ENCODE measurements around the gene YWHAQ. TPM values are rescaled to one million over a fixed set of nuclear protein-coding genes. Genes with fewer than 3 reads are reported as not detected.
A peak's percentile ranks its signal among the peaks of the same experiment; 100 is the strongest.

YWHAQ gene
- polyA plus RNA-seq, 1 of the 3 experiments (the other 2 are of a cell fraction) = 240 TPM

DNA sequence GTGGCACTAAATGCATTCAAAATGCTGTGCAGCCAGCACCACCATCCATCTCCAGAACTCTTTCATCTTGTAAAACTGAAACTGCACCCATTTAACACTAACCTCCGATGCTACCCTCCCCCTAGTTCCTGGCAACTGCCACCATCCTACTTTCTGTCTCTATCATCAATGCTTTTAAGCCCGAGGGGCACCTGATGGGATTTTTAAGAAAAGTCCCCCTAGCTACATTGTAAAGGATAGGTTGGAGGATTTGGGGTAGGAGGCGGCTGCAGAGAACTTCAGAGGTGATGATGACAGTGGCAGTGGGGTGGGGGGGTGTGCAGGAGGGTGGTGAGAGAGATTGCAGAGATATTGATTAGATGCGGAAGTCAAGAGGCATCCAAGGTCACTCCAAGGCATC is 10.8 kb upstream of the YWHAQ start (continued):
- TF ChIP-seq SMC3 (IDR thresholded peaks at IDR 0.05; ENCODE audit: low read depth, low read length) (no peak), TEAD4 (IDR thresholded peaks at IDR 0.05; ENCODE audit: borderline replicate concordance, insufficient read depth) (no peak)

DNA sequence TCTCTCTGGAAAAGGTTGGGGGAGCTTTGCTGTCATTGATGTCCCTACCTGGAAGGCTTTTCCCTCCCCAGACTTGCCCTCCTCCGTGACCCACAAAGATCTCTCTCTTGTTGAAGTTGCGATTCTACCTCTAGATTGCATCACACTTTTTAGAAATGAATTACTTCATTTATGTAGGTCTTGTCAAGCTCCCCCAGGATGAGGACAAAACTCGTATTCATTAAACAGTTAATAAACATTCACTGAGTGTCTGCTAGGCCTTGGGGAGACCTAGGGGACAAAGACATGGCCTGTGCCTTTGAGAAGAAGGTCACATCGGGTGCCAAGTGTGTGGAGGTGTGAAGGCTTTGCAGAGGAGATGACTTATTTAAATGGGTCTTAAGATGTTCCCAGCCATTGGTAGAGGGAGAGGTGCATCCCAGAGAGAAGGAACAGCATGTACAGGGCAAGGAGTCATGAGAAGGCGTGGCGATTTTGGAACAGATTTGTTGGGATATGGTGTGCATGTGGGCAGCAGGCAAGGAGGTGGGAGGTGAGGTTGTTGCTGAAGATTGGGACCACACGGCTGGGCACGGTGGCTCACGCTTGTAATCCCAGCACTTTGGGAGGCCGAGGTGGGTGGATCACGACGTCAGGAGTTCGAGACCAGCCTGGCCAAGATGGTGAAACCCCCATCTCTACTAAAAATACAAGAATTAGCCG is 9.8 kb upstream of the YWHAQ start:
- H4K20me1 ChIP-seq (ENCODE audit: insufficient read depth) = no peaks in the 10 kb centered on the region
- CTCF ChIA-PET = interaction anchor here (1.1 to 1.7 kb wide), 2 partner anchors 105 to 130 kb away, joined by 3 read pairs; no protein-coding TSS in a partner anchor
- H3K27me3 ChIP-seq (ENCODE audit: insufficient read depth) = no peaks in the 10 kb centered on the region
- no peaks in the 10 kb centered on the region for H3K79me2 ChIP-seq (ENCODE audit: insufficient read depth)
- peaks cover 22% of the 10 kb centered on the region in 2 experiments; a peak in 3 of 4 replicates for H3K4me1 ChIP-seq (ENCODE audit: control insufficient read depth in 1 of 2, insufficient read depth in 2 of 2, low read depth in 1 of 2, low read length in 1 of 2)
- H3K9me3 ChIP-seq = no peaks in the 10 kb centered on the region
- no peak overlapping the region for H3K9ac ChIP-seq
- POLR2A ChIA-PET = interaction anchor here (3.3 kb wide), 1 partner anchor 10 kb away, joined by 19 read pairs; the partner anchor contains the start of gene YWHAQ
- H3F3A ChIP-seq (replicated peaks; ENCODE audit: insufficient read depth) = peaks cover 19% of the 10 kb centered on the region
- H3K9me2 ChIP-seq = no peaks in the 10 kb centered on the region
- no peaks in the 10 kb centered on the region for H3K36me3 ChIP-seq (replicated peaks in 1 of 2; ENCODE audit: control insufficient read depth in 1 of 2, insufficient read depth in 2 of 2, low read length in 1 of 2)
- no peak overlapping the region for H3K27ac ChIP-seq (ENCODE audit: low read depth in 2 of 2, low read length in 1 of 2)
- no peak overlapping the region for H3K4me2 ChIP-seq
- H3K4me3 ChIP-seq (ENCODE audit: low read depth in 2 of 2, low read length in 1 of 2) = no peak overlapping the region
- 92% methylated on average over 14 of the region's 14 CpGs for WGBS (ENCODE audit: low lambda C conversion rate)
- DNase-seq = no peak
- H2AFZ ChIP-seq (ENCODE audit: low read depth) = no peak overlapping the region
- TF ChIP-seq RXRA (IDR thresholded peaks at IDR 0.05; ENCODE audit: borderline replicate concordance, low read depth) (no peak), TEAD4 (IDR thresholded peaks at IDR 0.05; ENCODE audit: borderline replicate concordance, insufficient read depth) (no peak), FOXM1 (IDR thresholded peaks at IDR 0.05; ENCODE audit: low read depth) (no peak)

DNA sequence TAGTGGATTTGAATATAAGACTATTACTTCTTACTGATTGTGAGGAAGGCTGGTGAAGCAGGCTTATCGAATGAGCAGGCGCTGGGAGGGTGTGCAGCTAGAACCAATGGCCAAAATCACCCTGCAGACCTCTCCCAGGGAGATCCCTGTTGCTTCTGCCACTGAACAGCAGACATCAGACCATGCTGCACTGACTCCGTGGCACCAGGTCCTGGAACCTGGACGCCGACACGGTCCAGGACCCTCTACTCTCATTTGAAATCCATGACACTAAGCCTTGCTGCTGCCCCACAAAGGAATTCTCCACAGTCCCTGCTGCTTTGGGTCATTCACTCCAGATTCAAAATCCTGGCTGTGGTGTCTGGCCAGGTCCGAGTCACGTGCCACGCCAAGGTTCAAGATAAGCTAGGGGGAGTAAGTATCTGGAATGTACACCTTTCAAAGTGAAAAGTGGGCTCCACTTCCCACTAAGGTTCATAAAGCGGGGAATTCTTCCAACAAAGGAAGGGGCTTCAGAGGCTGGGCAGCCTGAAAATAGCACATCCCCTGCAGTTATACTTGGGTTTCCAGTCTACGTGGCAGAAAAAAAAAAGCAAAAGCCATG is 9.0 kb upstream of the YWHAQ start:
- H3K4me3 ChIP-seq (ENCODE audit: low read depth in 2 of 2, low read length in 1 of 2) = no peak overlapping the region
- no peak for DNase-seq

More for the DNA sequence above, 9.0 kb upstream of the YWHAQ start:
- H3K9ac ChIP-seq = no peak overlapping the region
- no peaks in the 10 kb centered on the region for H3K9me2 ChIP-seq
- ChIA-PET CTCF (interaction anchor here (0.8 to 3.0 kb wide), 4 partner anchors 84 to 160 kb away, joined by 3 to 14 read pairs (median 3); partner anchors contain the start of gene ADAM17), POLR2A (interaction anchor here (3.3 kb wide), 1 partner anchor 9 kb away, joined by 19 read pairs; the partner anchor contains the start of gene YWHAQ)
- no peak overlapping the region for H2AFZ ChIP-seq (ENCODE audit: low read depth)
- H3K27me3 ChIP-seq (ENCODE audit: insufficient read depth) = no peaks in the 10 kb centered on the region
- H4K20me1 ChIP-seq (ENCODE audit: insufficient read depth) = no peaks in the 10 kb centered on the region
- H3K36me3 ChIP-seq (replicated peaks in 1 of 2; ENCODE audit: control insufficient read depth in 1 of 2, insufficient read depth in 2 of 2, low read length in 1 of 2) = no peaks in the 10 kb centered on the region
- 96% methylated on average over 11 of the region's 11 CpGs for WGBS (ENCODE audit: low lambda C conversion rate)
- TF ChIP-seq RXRA (IDR thresholded peaks at IDR 0.05; ENCODE audit: borderline replicate concordance, low read depth) = no peak
- TF ChIP-seq, protein P1, sequence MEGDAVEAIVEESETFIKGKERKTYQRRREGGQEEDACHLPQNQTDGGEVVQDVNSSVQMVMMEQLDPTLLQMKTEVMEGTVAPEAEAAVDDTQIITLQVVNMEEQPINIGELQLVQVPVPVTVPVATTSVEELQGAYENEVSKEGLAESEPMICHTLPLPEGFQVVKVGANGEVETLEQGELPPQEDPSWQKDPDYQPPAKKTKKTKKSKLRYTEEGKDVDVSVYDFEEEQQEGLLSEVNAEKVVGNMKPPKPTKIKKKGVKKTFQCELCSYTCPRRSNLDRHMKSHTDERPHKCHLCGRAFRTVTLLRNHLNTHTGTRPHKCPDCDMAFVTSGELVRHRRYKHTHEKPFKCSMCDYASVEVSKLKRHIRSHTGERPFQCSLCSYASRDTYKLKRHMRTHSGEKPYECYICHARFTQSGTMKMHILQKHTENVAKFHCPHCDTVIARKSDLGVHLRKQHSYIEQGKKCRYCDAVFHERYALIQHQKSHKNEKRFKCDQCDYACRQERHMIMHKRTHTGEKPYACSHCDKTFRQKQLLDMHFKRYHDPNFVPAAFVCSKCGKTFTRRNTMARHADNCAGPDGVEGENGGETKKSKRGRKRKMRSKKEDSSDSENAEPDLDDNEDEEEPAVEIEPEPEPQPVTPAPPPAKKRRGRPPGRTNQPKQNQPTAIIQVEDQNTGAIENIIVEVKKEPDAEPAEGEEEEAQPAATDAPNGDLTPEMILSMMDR (IDR thresholded peaks at IDR 0.05) = no peak
- H3K9me3 ChIP-seq = no peaks in the 10 kb centered on the region
- peaks cover 19% of the 10 kb centered on the region for H3F3A ChIP-seq (replicated peaks; ENCODE audit: insufficient read depth)
- no peak overlapping the region for H3K27ac ChIP-seq (ENCODE audit: low read depth in 2 of 2, low read length in 1 of 2)
- peak overlapping the region; percentile 59; the same call in 1 of the 2 replicates for H3K4me2 ChIP-seq
- no peaks in the 10 kb centered on the region for H3K79me2 ChIP-seq (ENCODE audit: insufficient read depth)
- peaks cover 22% of the 10 kb centered on the region in 2 experiments; a peak in 3 of 4 replicates for H3K4me1 ChIP-seq (ENCODE audit: control insufficient read depth in 1 of 2, insufficient read depth in 2 of 2, low read depth in 1 of 2, low read length in 1 of 2)

Measured in SK-N-SH (cell line).